Pulmonary artery endothelial cell (primary cell): ENCODE data around the gene SRD5A3. TPM values are rescaled to one million over a fixed set of nuclear protein-coding genes. Genes with fewer than 3 reads are reported as not detected.
A peak's percentile ranks its signal among the peaks of the same experiment; 100 is the strongest.

Experiments used
- DNase-seq: peaks from one replicate; pipeline ENCODE4 v3.0.0-alpha.2; 2011; ENCODE audit warnings: low read depth, low spot score
- total RNA-seq: library from RNA; depleted of rRNA; stranded (reverse); fragments of >200 nt; gene quantifications from 2 replicates; pipeline ENCODE4 v1.2.3, GENCODE V29; 2014

The SRD5A3 gene
- total RNA-seq, 1 donor from 2014 or later, result 8.6 TPM

DNA sequence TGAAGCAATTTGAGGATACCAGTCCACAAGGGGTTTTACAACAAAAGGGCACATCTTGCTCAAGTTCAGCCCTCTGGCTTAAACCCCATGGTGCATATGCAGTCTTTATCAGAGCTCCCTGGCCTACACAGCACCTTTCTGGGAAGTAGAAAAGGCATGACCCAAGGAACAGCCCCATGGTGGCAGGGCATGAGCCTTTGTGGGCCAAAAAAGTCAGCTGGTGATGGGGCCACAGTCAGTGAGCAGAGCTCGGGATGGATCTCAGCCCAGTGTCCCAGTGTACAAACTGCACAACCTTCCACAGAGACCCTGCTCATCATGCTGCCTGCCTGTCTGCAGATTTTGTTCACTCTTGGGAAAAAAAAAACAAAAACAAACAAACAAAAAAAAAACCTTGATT lies 27.4 kb downstream of the SRD5A3 start:
- DNase-seq, result no peak

DNA sequence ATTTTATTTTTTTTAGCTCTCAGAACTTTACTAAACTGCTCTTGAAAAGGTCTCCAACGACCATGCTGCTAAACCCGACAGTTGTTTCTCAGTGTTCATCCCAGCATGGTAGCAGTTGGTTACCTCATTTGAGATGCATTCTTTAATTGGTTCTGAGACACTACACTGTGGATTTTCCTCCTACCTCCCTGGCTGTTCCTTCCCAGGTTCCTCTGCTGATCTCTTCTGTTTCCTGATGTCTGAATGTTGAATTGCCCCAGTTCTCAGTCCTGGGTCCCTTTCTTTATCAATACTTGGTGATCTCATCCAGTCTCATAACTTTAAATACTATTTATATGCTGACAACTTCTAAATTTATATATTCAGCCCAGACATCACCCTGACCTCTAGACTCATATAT lies 30.7 kb downstream of the SRD5A3 start:
- no peak for DNase-seq

DNA sequence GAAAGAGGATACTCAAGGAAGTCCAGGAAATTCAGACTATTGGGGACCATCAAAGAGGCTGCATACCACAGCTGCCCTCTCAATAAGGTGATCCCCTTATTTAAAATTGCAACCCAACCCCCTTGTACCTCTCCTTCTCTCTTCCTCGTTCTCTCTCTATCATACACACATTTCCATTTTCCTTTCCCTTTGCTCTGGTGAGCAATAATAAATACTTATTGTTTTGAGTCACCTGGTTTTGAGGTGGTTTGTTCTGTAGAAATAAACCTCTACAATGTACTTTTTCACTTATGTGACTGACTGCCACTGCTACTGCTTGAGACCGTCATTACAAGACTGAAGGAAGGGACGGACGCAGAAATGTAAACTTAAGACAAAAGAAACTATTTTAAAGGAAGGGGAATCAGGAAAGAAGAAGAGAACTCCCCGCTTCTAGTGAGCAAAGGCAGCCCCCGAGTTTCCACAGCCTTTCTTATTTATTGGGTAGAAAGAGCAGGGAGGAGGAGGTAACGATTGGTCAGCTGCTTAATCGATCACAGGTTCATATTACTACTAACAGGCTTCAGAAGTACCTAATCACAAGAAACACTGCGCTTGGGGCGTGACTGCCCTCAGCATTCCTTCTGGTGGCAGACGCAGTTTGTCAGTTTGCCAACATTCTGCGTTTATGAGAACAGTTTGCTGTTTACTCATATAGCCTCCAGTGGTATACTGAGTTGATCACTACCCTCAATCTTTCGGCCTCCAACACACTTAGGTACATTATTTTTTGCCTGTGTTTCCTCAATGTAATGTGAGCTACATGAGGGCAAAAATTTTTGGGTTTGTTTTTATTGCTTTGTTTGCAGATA lies 32.8 kb downstream of the SRD5A3 start:
- no peak for DNase-seq

DNA sequence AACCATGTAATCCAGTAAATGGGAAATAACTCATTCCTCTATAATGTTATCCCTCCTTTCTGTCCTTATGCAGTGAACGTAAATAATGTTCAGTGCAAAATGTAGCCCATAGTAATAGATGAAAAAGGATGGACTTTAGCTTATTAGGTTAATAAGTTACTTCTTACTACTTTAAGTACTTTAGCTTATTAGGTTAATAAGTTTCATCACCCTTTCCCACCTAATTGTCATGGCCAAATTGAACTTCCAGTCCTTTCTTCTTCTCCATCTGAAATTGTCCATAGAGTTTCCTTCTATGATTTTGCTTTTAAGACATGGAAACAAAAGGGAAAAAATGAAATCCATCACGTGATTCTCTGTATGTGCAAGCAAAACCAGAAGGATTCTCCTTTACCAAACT lies 34.5 kb downstream of the SRD5A3 start:
- no peak for DNase-seq

DNA sequence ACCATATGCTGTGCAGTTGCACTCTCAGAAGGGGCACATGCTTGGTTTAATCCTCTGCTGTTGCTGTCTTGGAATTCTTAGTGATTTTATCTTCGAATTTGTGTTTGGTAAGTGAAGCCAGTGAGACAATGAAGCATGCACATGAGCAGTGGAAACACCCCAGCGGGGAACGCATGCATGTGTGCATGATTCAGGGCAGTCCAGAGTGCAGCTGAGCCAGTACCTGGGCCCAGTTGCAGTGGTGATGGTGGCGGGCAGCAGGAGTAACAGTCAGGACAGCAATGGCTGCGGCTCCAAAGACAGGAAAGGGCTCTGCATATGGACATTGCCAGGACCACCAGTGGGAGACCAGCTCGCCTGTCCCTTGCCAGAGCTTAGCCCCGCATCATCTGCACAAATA lies 35.5 kb downstream of the SRD5A3 start:
- no peak for DNase-seq

DNA sequence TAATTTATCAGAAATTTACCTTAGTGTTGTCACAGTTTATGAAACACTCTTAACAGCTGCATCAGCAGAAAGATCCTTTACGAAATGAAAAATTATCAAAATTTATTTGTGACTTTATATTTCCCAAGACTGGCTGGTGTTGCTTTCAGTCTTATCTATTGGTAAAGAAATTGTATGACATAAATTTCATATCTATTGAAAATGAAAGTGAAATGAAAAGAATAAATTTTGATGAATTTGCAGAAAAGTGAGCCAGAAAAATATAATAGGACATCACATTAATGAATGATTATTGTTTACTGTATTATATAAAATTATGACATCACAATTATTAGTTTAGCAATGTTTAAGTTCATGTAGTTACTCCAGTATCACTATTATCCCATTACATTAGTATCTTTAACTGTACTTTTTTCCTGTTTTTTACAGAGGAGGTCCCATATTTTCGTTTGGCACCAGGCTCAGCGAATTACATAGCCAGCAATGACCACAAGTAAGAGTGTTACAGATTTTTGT lies 36.5 kb downstream of the SRD5A3 start:
- no peak for DNase-seq

DNA sequence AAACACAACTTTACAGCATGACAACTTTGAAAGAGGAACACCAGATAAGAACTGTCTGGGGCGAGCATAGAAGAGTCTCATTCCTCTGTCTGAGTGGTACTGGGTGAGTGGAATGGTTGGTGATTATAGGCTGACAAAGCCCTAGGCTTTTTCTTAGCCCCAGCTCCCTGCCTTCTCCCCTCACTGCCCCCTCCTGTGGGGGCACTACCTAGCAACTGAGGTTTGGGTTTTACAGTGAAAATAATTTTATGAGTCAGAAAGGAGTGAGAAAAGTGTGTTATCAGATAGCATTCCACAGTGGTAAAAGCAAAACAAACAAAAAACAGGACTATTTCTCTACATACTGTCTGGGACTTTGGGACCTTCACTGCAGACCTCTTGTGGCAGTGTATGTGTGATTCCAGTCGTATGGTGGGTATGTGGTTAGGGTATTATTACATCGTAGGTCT lies 39.2 kb downstream of the SRD5A3 start:
- DNase-seq, result no peak

DNA sequence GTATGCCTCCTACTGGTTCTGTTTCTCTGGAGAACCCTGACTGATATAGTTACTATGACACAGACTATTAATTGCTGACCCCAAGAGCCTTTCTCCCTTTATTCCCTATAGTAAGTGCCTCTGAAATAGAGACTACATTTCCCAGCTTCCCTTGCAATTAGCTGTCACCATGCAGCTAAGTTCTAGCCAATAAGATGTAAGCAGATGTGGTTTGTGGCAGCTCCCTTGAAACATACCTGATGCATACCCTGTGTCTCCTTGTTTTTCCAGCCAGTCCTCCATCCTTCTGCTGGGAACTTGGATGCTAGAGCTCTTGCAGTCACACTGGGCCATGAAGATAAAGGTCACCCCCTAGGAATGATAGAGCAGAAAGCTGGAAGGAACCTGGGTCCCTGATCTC lies 40.0 kb downstream of the SRD5A3 start:
- DNase-seq, result no peak

DNA sequence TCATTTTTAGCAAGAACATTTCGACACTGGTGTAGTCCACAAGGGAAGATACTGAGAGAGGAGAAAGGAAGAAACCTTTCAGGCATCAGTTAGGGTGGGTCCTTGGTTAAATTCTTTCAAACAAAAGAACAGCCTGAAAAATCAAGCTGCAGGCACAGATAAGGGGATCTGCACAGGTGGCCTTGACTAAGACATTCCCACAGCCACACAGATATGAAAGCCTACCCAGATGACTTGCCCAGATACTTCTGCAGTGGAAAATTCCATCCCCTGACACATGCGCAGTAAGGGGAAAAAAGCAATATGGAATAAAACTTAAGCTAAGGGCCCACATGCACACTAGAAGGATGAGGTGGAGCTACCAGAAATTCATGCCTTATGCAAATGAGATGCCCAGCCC lies 40.8 kb downstream of the SRD5A3 start:
- no peak for DNase-seq

DNA sequence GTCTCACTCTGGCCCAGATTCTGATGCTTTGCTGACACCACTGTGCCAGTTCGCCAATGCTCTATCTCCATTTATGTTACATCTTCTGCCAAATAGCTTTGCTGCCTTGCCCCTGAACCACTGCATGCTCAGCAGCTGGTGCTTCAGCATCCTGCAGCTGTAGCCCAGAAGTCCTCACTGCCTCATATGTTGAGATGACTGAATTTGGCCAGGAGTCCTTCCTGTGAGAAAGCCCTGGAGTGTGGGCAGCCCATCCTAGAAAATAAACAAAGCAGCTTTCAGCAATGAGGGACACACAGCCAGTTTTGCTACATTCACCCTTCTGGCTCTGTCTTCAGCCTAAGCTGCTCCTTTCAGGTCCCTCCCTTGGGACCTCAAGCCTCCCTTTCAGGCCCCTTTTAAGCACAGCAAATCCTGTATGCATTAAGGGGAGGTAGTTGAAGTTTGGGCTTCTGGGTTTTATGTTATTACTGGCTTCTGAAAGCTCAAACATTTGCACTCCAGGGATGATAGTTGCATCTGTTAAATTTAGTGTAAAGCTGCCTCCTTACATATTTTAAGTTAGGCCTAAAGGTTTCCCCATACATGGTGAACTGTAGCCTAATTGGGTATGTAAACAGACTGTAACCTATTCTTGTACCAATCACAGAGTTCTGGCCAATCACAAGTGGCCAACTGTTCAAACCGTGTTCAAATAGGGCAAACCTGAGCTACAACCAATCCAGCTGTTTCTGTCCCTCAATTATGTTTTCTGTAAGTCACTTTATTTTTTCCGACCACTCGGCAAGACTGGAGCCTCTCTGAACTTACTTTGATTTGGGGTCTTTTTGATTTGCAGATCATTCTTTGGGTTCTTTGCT lies 47.6 kb downstream of the SRD5A3 start:
- no peak for DNase-seq

DNA sequence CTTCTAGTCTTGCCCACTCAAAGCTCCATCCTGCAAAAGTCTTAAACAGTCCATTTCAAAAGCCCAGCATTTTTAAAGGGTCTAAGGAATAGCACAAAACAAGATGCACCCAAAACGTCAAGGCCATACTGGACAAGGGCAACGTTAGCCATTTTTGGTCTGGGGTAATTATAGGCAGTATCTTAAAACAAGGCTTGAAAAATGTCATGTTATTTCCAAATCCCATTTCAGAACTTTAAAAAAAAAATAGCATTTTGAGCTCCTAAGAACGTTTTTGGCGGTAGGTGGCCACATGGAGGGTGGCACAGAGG lies 49.1 kb downstream of the SRD5A3 start:
- DNase-seq, result no peak

DNA sequence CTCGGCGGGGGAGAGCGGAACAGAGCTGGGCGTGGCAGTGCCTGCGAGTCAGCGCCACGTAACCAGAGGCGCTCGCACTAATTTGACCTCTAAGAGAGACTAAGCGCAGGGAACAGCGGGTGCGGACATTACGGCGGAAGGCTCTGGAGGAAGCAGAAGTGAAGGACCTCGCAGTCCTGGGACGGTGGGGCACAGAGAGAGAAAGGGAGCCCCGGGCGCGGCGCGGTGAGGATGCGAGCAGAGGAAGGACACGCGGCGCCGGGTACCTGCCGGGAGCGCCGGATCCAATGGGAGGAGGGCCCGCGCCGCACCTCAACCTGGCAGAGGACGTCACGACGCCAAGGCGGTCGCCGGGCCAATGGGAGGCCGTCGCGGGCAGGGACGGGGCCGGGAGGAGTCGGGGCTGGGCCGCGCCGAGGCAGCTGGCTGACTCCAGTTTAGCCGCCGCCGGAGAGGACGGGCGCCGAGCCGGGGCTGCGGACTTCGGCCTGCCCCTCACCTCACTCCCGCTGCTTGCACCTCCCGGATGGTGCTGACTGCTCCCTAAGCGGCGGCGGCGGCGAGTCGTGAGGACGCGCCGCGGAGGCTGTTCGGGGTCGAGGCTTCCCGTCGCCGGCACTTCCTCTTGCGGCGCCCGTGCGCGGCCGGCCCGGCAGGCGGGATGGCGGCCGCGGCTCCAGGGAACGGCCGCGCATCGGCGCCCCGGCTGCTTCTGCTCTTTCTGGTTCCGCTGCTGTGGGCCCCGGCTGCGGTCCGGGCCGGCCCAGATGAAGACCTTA lies 49.7 kb downstream of the SRD5A3 start, which contains the start of gene TMEM165:
Gene TMEM165, plus strand, starts transcription at position 429 of the 779 bp plus-strand sequence. Its CDS starts 233 bp downstream, at position 662.
- DNase-seq, result peak; percentile 54

DNA sequence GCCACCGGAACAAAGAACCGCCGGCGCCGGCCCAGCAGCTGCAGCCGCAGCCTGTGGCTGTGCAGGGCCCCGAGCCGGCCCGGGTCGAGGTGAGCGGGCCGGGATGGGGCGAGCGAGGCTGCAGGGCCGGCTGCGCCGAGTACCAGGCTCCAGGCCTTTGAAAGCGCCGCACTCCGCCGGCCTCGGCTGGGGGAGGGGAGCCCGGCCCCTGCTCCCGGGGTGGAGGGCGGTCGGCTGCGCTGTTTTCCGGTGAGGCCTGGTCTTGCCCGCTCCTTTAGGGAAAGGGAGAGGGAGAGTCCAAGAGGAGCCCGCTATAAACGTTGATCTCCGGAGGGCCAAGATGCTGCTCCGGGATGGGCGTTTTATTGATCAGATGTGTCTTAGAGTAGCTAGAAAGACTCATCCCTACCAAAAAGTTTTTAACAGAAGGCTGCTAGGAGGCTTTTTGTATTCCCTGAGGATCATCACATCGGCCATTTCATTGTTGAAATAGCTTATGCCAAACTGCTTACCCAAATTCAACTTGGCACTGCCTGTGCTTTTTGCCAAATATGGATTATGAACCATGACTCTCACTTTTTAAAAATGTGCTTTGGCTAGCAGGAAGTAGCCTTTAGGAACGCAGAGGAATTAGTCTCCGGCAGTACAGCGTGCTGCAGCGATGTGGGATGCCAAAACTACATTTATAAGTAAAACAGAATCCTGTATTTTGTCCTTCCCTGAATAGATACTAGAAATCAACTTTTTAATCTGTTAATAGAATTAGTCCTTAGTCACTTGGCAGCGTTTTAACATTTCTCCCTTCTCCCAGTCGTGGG lies 50.5 kb downstream of the SRD5A3 start:
- DNase-seq, result no peak

DNA sequence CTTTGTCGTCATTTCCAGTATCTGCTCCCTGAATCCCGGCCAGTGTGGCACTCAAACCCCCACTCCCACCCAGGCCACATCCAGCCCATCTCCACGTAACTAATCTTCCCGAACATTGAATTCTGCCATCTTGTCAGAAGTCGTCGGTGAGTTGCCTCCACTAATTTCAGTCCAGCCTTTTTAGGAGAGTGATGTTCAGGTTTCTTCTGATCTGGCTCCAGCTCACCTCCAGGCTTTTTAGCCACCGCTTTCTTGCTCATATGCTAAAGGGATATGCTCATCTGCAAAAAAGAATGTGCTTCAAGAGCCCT lies 51.0 kb downstream of the SRD5A3 start:
- DNase-seq, result no peak

DNA sequence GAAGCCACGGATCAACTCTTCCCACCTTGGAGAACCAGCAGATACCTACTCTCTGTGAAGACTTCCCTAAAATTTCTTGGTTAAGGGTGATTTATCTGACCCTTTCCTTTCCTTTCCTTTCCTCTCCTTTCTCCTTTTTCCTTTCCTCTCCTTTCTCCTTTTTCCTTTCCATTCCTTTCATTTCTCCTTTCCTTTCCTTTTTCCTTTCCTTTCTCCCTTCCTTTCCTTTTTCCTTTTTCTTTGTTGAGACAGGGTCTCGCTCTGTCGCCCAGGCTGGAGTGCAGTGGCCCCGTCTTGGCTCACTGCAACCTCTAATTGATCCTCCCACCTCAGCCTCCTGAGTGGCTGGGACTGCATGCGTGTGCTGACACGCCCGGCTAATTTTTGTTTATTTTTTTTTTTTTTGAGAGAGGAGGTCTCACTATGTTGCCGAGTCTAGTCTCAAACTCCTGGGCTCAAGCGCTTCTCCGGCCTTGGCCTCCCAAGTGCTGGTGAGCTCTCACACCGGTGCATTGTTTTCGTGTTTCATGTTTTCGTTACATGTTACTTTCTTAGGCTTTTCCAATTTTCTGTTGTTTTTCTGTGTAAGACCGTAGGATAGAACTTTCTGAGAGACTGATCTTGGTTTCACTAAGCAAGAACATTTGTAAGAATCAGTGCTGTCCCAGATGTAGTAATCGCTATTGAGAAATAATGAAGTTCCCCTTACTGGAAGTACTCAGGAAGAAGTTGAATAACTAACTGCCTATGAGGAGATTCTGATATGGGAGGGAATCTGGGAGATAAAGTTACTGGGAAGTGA lies 51.7 kb downstream of the SRD5A3 start:
- no peak for DNase-seq

DNA sequence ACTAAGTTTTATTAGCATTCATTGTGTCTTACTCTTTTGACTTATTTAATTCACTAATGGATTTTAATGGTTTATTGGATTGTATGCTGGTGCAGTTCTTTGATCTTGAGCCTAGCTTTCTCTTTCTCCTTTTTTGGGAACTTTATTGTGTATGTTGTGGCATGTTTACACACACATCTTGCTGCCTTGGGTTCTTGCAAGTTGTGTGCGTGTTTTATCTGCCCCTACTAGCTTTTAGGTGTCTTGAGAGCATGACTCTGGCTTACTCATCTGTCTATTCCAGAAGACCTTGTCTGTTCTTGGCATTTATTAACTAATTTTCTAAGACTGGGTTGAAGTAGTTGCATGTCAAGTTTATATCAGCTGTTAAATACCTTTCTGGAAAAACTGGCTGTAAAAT lies 52.4 kb downstream of the SRD5A3 start:
- no peak for DNase-seq

DNA sequence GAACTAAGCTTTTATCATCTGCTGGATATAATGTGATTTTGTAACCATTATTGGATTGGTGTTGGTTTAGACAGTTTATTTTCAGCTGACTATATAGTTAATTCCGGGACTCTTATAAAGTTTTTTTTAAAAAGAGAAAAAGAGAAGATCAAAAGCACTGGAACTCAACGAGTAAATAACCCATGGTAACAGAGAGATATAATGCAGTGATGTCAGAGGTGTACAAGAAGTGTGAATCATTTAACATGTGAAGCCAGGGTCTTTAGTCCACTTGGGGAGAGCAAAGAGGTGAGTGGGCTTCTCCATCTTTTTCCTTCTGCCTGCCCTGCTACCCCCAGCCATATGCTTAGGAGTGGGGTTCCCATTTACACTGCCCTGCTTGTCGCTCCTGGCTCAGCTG lies 52.9 kb downstream of the SRD5A3 start:
- DNase-seq, result no peak

DNA sequence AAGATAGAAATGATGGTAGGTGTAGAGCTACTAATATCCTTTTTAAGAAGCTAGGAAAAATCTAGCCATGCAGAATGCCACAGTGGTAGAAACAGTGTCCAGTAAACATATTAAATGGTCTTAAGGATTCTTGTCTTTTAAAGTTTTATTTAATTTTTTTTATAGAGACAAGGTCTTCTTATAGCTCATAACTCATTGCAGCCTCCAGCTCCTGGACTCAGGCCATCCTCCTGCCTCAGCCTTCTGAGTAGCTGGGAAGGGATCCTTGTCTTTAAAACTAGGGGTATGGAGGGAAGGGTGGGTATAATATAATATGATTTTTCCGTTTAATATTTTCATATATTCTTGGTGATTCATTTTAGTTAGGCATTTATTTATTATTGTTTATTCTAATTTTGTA lies 53.5 kb downstream of the SRD5A3 start:
- no peak for DNase-seq

DNA sequence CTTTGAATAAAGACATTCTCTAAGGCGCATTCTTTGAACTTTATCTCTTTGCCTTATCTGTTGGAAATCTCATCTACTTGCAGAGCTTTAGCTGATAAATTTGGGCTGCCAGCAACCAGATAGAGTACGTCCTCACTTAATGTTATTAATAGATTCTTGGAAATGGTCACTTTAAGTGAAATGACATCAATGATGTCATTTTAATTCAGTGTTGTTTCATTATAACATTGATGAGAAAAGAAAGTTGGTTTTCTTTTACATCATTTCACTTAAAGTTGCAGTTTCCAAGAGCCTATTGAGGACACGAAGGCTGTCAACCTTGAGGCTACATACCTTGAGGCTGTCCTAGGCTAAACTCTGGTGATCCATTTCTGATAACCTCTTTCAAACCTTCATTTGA lies 59.0 kb downstream of the SRD5A3 start:
- no peak for DNase-seq

DNA sequence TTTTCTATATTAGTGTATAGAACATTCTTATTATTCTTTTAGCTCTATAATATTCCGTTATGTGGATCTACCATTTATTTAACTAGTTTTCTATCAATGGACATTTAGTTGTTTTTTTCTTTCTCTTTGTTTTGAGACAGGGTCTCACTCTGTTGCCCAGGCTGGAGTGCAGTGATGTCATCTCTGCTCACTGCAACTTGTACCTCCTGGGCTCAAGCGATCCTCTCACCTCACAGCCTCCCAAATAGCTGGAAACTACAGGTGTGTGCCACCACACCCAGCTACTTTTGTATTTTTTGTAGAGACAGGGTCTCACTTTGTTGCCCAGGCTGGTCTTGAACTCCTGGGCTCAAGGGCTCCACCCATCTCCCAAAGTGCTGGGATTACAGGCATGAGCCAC lies 60.5 kb downstream of the SRD5A3 start:
- DNase-seq, result no peak
